ENCODE measurements around the gene SSC5D.

SSC5D gene

DNA sequence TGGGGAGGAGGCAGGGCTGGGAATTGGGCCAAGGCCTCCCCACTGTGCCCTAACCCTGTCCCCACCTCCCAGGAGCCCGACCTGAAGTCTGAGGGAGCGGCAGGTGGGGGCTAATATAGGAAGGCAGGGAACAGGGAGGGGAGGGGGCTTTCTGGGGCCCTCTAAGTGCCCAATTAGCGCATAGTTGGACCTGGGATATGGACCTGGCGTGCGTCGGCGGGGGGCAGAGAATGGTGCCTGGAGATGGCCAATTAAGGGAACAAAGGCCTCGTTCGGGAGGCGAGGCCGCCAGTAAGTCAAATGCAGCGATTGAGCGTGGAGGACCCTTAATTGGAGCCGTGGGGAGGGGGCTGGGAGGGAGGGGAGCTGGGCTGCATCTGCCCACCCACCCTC lies 23.6 kb upstream of the SSC5D start, which contains the start of gene C19orf85:
Gene C19orf85 (minus strand): TSS at position 90 of the 393 bp plus-strand sequence. CDS start 197 bp downstream, outside the sequence.
- ChIA-PET CTCF (no interaction called here), POLR2A (ENCODE audit: low non-redundant PET) (no interaction called here)
- DNase-seq (ENCODE audit: low spot score), result no peak
- TF ChIP-seq, protein P1, sequence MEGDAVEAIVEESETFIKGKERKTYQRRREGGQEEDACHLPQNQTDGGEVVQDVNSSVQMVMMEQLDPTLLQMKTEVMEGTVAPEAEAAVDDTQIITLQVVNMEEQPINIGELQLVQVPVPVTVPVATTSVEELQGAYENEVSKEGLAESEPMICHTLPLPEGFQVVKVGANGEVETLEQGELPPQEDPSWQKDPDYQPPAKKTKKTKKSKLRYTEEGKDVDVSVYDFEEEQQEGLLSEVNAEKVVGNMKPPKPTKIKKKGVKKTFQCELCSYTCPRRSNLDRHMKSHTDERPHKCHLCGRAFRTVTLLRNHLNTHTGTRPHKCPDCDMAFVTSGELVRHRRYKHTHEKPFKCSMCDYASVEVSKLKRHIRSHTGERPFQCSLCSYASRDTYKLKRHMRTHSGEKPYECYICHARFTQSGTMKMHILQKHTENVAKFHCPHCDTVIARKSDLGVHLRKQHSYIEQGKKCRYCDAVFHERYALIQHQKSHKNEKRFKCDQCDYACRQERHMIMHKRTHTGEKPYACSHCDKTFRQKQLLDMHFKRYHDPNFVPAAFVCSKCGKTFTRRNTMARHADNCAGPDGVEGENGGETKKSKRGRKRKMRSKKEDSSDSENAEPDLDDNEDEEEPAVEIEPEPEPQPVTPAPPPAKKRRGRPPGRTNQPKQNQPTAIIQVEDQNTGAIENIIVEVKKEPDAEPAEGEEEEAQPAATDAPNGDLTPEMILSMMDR (conservative IDR thresholded peaks at IDR 0.05; ENCODE audit: low read depth), result no peak
- H3K27ac ChIP-seq, result no peak within 1 kb of the TSS

DNA sequence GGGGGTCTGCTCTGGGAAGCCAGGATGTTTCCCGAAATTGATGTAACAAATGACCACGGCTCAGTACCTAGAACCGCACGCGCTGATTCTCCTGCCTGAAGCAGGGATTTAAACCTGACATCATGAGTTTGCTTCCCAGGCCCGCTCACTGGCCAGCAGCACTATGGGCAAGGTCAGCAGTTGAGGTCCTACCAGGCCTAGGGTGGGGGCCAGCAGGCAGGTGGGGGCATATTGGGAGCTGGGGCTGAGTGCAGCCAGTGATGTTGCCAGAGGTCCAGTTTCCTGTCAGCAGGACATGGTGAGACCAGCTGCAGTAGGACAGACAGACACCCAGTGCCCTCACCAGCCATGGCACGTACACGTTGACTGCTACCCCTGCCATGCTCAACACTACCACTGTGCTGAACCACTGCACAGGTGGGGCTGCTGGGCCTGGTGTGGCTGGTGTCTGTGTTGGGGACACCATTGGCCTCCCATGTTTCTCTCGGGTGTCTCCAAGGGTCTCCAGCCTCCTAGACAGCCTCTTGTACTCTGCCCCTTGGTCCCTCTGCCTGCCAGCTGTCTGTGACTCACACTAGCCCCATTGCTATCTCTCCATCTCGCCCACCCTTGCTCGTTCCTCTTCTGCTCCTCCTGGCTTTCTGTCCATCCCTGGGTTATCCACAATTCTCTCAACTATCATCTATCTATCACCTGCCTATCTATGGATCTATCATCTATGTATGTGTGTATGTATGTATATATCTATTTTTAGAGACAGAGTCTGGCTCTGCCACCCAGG lies 22.6 kb upstream of the SSC5D start:
- ChIA-PET CTCF (interaction anchor here (0.6 to 3.0 kb wide), 2 partner anchors 21 to 39 kb away, joined by 3 to 43 read pairs; no protein-coding TSS in a partner anchor), POLR2A (ENCODE audit: low non-redundant PET) (no interaction called here)
- TF ChIP-seq, protein P1 (conservative IDR thresholded peaks at IDR 0.05; ENCODE audit: low read depth), result no peak

GRCh38 chr19:55466241-55466614 lies 22.0 kb upstream of the SSC5D start:
- ChIA-PET CTCF (interaction anchor here (0.6 to 3.0 kb wide), 6 partner anchors 20 to 284 kb away, joined by 3 to 43 read pairs (median 3); partner anchors contain the start of gene ZNF579), POLR2A (ENCODE audit: low non-redundant PET) (interaction anchor here (0.6 kb wide), 1 partner anchor 180 kb away, joined by 3 read pairs; no protein-coding TSS in a partner anchor)
- TF ChIP-seq, protein P1 (conservative IDR thresholded peaks at IDR 0.05; ENCODE audit: low read depth), result no peak
- H3K27ac ChIP-seq, result no peak overlapping the region
- no peak for DNase-seq (ENCODE audit: low spot score)

More for the DNA sequence above, 22.6 kb upstream of the SSC5D start:
- no peak overlapping the region for H3K27ac ChIP-seq
- no peak for DNase-seq (ENCODE audit: low spot score)

DNA sequence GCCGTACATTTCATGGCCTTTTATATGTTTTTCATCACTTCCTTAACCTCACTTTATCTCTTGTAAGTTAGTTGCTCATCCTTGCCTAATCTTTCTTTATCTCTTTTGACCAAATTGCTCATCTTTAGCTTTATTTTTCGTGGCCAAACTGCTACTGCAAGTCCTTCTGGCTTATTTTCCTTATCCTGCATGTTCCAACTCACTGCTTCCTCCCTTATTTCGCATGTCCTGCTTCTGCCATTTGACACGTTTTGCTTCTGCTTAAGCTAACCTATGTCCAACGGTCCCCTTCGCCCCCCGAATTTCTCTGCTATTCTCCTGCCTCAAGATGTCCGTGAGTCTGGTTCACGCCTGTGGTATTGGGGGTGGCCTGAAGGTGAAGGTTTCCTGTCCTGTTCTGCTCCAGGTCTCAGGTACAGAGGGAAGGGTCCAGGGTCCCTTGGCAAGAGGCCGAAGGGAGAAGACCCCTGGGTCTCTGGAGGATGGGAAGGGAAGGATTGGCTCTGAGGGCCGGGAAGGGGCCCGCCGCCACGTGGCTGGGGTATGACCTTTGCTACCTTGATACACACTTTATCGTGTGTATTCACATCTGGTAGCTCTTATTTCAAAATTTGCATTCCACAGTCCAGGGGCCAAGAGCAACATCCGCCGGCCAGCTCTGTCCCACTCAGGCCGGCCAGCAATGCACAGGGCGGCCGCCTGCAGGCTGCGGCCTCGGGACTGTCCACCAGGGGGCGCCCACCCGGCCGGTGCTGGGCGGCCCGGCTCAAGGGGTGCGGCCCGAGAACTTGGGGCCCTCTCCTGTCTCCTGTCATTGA lies 20.8 kb upstream of the SSC5D start:
- TF ChIP-seq, protein P1 (conservative IDR thresholded peaks at IDR 0.05; ENCODE audit: low read depth), result peak; percentile 99
- POLR2A ChIA-PET (ENCODE audit: low non-redundant PET), result interaction anchor here (0.5 kb wide), 1 partner anchor 174 kb away, joined by 3 read pairs; no protein-coding TSS in a partner anchor
- CTCF ChIA-PET, result interaction anchor here (0.5 to 3.0 kb wide), 25 partner anchors 9 to 260 kb away, joined by 3 to 43 read pairs (median 5); partner anchors contain the start of genes NAT14, TMEM86B and ZNF628
- no peak overlapping the region for H3K27ac ChIP-seq
- peak; percentile 61 for DNase-seq (ENCODE audit: low spot score)

DNA sequence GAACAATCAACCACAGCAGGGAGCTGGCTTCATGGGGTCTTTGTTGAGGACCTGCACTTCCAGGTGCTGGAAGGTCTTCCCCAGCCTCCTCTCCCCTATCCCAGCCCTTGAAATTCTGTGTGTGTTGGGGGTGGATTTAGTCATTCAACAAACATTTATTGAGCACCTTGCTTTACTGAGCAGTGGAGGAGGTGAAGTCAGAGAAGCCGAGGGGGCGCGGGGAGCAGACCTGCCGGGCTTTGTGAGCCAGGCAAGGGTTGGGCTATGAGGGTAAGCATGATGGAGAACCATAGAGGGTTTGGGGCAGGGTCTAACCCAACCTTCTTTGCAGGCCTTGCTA lies 20.2 kb upstream of the SSC5D start:
- H3K27ac ChIP-seq, result no peak overlapping the region
- CTCF ChIA-PET, result interaction anchor here (0.6 to 3.0 kb wide), 17 partner anchors 9 to 252 kb away, joined by 3 to 43 read pairs (median 7); partner anchors contain the start of genes NAT14 and ZNF628
- TF ChIP-seq, protein P1 (conservative IDR thresholded peaks at IDR 0.05; ENCODE audit: low read depth), result peak; percentile 41
- POLR2A ChIA-PET (ENCODE audit: low non-redundant PET), result interaction anchor here (0.5 kb wide), 1 partner anchor 173 kb away, joined by 3 read pairs; no protein-coding TSS in a partner anchor
- DNase-seq (ENCODE audit: low spot score), result no peak

DNA sequence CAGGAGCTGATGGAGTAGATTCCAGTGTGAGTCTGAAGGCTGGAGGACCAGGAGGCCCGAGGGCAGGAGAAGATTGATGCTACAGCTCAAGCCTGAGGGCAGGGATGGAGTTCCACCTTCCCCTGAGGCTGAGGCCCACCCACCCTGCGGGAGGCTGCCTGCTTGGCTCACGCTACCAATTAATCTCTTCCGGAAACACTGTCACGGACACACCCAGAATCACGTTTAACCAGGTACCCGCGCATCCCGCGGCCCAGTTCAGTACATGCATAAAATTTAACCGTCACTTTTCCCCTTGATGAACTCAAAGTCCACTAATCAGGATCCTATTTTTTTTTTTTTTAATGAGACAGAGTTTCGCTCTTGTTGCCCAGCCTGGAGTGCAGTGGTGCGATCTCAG lies 17.0 kb upstream of the SSC5D start:
- DNase-seq (ENCODE audit: low spot score), result no peak
- TF ChIP-seq, protein P1 (conservative IDR thresholded peaks at IDR 0.05; ENCODE audit: low read depth), result no peak
- ChIA-PET POLR2A (ENCODE audit: low non-redundant PET) (no interaction called here), CTCF (interaction anchor here (0.6 to 0.7 kb wide), 2 partner anchors 29 to 363 kb away, joined by 3 read pairs; no protein-coding TSS in a partner anchor)
- no peak overlapping the region for H3K27ac ChIP-seq

Data from RWPE1 (cell line).